NCI-H1417 treated with DMSO at 0.1 percent for 48 hours (cell line): ENCODE measurements around the gene SPATA13.
"Not testable (repeated sequence)": the region's sequence is repeated elsewhere in the genome, so short reads cannot be mapped to it uniquely, and the experiment has no call there.

Source experiments
- DNase-seq: peaks from one replicate; lab custom pipeline; 2025; lab: John Stamatoyannopoulos, UW

SPATA13 gene

DNA sequence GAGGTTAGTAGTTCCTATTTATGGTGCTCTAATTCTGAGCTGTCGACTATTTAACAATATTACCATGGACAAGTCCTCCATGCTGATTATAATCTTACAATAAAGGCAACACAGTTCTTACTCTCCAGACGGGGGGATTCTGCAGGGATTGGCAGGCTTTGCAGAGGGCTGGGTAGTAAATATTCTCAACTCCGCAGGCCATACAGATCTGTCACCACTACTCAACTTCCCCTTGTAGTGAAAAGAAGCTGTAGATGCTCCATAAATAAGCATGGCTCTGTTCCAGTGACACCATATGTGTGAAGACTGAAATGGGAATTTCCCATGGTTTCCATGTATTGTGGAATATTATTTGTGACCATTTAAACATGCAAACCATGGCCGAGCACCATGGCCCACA, 158.4 kb downstream of the SPATA13 start:
- DNase-seq: not testable (repeated sequence)

DNA sequence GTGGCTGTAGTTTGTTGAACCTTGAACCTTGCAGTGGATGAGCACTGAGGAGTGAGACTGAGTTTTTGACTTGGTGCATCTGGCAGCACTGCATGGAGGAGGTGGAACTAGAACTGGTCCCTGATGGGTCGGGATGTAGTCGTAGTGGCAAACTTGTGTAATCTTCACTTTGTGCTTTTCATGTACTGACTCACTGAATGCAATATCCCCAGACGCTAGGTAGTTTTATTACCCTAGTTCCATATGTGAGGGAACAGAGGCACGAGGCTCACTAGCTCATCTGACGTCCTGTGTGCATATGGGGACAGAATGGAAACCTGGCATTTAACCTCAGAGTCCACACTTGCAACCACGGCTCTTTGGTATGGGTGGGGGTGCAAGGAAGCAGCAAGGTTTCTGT, 159.1 kb downstream of the SPATA13 start:
- not testable (repeated sequence) for DNase-seq

DNA sequence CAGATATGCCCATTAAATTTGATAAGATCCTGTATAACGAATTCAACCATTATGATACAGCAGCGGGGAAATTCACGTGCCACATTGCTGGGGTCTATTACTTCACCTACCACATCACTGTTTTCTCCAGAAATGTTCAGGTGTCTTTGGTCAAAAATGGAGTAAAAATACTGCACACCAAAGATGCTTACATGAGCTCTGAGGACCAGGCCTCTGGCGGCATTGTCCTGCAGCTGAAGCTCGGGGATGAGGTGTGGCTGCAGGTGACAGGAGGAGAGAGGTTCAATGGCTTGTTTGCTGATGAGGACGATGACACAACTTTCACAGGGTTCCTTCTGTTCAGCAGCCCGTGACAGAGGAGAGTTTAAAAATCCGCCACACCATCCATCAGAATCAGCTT, 160.9 kb downstream of the SPATA13 start:
- not testable (repeated sequence) for DNase-seq

DNA sequence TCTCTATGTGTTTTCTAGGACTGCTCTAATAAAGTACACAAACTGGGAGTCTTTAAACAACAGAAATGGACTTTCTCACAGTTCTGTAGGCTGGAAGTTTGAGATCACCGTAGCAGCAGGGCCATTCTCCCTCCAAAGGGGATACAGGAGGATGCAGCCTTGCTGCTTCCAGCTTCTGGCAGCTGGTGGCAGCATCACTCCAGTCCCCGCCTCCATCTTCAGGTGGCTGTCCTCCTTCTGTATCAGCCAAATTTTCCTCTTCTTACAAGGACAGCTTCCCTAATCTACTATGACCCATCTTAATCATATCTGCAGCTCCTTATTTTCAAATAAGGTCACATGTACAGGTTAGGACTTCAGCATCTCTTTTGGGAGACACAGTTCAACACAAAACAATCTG, 161.9 kb downstream of the SPATA13 start:
- DNase-seq: not testable (repeated sequence)

DNA sequence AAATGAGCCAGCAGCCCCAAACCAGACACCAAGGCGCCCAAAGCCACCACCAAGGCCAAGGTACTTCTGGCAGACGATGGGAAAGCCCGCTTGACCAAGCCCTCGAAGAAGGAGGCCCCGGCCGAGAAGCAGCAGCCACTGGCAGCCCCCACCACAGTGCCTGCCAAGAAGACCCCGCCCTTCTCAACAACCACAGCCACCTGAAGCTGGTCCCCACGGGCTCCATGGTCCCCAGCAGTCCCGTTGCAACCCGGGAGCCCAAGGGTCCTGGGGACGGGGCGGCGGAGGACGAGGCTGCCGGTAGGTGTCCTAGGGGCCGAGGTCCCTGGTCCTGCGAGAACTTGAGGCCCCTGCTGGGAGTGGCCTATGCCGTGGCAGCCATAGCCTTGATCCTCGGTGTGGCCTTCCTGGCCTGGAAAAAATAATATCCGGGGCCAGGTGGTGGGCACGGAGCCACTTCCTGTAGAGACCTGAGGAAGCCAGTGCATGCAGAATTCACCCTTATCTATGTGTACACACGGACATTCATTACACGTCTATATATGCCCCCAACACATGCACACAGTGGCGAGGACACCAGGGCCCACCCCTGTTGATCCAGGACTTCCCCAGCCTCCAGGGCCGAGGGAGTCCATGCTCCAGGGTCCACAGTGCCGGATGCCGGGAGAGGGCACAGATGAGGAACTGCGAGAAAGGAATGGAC, 162.7 kb downstream of the SPATA13 start:
- DNase-seq: no peak

DNA sequence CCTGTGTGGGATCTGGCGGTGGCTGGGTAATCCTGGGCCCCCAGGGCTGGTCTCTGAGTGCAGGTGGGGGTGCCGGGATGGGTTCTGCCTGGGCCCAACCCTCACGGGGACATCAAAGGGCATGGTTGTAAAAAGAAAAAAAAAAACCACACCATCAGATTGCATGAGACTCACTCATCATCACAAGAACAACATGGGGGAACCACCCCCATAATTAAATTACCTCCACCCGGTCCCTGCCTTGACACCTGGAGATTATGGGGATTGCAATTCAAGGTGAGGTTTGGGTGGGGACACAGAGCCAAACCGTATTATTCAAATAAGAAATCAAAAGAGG, 163.2 kb downstream of the SPATA13 start:
- no peak for DNase-seq

DNA sequence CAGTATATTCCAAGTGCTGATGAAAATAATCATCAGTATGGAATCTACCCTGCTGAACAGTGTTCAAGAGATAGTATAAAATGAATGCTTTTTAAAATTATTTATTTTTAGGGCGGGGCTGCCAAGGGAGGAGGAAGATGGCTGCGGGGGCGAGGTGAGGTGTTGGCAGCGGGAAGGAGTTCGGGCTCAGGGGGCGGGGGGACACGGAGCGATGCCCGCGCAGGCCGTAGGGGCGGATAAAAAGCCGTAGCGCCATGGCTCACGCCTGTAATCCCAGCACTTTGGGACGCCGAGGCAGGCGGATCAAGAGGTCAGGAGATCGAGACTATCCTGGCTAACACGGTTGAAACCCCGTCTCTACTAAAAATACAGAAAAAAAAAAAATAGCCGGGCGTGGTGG, 167.1 kb downstream of the SPATA13 start:
- DNase-seq: not testable (repeated sequence)

DNA sequence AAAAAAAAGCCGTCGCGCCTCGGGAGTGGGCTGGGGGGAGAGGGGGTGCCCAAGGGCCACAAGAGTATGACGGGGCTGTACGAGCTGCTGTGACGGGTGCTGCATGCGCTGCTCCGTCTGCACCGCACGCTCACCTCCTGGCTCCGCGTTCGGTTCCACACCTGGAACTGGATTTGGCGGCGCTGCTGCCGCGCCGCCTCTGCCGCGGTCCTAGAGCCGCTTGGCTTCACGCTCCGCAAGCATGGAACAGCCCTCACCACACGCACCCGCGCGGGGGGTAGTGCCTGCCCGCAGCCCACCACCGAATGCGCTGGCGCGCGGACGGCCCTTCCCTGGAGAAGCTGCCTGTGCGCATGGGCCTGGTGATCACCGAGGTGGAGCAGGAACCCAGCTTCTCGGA, 167.6 kb downstream of the SPATA13 start:
- DNase-seq: no peak

DNA sequence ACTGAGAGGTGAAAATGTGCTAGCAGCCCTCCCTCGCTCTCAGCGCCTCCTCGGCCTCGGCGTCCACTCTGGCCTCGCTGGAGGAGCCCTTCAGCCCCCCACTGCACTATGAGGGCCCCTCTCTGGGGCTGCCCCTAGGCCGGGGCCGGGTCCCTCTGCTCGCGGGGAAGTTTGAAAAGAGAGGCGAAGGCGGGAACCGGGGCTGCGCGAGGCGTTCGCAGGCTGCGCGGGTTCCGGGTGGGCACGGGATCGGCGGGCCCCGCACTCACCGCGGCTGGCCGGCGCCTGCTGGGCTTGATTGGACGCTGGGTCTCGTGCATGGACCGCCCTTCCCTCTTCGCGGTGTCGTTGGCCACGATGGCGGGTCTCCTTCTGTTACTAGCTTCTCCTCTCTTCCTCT, 178.2 kb downstream of the SPATA13 start:
- no peak for DNase-seq

DNA sequence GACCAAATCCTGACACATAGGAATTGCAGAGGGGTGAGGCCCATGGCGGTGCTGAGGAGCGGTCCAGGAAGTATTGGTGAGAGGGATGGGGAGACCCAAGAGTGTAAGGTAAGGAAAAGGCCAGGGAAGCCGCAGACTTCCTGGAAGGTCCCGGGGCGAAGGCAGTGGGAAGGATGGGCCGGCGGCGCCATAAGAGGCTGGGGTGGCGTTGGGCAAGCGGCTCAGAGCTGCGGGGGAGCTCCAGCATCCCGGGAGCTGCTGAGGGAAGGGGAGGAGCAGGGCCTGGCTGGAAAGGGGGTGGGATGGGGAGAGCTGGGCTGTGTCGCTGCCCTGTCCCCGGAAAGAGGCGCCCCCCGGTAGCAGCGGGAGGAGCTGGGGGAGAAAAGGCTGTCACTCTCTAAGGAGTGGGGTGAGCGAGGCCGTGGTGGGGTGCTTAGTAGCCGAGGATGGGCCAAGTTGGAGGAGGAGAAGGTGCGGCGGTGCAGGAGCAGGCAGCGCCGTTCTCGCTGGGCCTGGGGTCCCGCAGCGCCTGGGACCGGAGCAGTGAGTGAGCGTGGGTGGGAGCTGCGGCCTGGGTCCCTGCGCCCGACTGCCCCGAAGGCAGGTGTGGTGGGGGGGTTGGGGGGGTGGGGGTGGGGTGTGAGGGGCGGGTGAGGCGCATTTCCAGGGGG, 179.6 kb downstream of the SPATA13 start:
- no peak for DNase-seq

DNA sequence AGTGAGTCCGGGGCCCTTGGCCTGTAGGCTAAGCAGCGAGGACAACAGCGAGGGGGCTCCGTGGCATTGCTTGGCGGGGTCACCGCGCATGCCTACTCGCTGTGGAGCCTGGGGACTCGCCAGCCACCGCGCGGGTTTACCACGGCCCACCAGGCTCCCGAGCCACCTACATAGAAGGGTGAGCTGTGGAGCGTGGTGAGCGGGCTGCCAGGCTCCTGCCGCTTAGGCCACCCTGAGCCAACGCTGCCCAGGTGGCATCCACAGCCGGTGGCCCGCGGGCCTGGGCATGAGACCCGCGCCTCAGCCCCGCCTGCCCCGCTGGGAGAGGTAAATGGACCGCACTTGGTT, 180.1 kb downstream of the SPATA13 start:
- DNase-seq: no peak

DNA sequence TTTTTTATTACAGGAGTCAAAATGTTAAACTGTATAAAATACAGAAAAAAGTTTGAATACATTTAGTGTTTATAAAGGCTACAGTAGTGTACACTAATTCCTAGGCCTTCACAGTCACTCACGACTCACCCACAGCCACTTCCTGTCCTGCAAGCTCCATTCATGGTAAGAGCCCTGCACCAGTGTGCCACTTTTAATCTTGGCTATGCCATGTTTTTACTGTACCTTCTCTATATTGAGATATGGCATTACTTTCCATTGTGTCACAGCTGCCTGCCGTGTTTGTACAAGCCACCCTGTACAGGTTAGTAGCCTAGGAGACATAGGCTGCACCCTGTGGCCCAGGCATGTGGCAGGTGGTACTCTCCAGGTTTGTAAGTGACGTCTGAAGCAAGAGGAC, 180.9 kb downstream of the SPATA13 start:
- no peak for DNase-seq

DNA sequence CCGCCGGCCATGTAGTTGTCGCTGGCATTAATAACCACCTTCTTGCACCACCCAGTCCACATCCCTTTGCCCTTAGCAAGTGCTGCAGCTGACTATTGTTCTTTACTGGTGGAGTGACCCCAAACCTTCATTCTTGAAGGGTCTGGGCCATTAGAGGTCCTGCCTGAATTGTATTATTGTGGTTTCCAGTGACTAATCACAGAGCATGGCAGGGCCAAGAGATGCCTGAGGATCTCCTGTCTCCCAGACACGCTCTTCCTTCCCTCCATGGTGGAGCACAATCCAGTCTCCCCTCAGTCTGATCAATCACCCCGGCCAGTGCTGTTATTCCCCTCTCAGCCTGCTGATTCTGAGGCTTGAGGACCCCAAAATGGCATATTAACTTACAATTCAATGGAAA, 187.9 kb downstream of the SPATA13 start:
- DNase-seq: no peak

DNA sequence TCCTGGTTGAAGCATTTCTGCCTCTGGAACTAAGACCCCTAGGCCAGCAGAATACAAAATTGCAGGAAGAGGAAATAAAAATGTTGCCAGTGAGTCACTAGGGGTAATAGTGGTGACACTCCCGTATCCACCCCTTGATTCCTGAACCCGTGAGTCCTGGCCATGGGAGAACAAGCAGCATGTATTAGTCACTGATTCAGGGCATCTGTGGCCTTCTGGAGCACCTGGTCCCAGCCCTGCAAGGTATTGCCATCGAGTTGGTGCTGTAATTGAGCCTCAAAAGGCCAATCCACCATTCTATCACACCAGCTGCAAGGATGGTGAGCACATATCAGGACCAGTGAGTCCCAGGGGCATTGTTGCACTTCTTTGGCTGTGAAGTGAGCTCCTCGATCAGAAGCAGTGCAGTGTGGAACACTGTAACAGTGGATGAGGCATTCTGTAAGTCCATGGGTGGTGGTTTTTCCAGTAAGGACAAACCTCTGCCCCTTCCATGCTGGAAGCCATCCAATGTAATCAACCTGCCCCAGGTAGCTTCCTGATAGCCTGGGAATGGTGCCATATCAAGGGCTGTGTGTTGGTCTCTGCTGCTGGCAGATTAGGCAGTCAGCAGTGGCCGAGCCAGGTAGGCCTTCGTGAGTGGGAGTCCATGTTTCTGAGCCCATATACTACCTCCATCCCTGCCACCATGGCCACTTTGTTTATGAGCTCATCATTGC, 188.4 kb downstream of the SPATA13 start:
- DNase-seq: no peak

DNA sequence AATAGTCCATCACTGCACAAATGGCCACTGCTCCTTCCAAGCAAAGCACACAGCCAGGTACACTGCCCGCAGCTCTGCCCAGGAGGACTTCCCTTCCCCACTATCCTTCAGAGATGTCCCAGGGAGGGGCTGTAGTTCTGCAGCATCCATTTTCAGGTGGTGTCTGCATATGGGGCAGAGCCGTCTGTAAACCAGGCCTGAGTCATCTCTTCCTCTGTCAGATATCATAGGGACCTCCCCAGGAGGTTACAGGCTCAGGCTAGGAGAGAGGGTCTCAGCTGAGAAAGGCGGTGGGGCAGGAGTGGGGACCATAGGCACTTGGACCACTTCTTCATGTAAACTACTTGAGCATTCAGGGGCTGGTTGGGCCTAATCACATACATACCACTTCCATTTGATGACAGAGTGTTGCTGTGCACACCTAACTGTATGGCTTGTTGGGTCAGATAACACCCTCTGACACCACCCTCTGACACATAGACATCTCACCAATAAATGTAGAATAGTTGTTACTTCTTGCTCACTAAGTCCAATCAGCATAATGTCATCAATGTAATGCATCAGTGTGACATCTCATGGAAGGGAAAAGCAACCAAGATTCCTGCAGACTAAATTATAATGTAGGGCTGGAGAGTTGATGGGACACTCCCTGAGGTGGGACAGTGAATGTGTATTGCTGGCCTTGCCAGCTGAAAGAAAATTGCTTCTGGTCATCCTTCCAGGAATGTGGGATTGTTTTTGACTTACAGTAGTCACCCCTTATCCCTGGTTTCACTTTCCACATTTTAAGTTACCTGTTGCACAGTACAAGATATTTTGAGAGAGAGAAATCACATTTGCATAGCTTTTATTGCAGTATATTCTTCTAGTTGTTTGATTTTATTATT, 189.5 kb downstream of the SPATA13 start:
- not testable (repeated sequence) for DNase-seq

DNA sequence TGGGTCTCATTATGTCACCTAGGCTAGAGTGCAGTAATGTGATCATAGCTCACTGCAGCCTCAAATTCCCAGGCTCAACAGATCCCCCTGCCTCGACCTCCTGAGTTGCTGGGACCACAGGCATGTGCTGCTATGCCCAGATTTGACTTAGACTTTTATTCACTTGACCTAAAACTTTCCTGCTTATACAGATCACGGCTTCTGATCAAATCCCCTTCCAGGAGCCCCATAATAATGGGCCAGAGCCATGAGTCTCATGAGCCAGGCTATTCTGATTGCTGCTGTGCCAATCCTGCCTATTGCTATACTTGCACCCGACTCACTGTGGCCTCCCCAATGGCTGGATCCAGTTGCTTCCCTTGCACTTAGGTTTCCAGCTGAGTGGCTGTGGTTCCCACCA, 190.9 kb downstream of the SPATA13 start:
- DNase-seq: no peak

DNA sequence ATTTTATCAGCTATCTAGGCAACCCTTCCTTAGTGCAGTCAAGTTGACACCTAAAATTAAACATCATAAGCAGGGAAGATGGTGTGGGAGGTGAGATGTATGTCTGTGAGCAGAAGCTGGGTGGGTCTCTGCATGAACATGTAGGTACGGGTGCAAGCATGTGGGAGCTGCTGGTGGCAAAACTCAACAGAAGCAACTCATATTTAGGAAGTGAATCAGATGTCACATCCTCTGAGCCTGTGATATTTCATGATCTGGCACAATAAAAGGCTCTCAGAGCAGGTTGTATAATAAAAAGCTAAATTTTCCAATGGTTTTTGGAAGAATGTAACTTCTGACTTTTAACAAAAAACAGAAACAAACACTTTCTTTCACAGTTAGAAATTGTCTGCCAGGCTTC, 193.2 kb downstream of the SPATA13 start:
- no peak for DNase-seq

DNA sequence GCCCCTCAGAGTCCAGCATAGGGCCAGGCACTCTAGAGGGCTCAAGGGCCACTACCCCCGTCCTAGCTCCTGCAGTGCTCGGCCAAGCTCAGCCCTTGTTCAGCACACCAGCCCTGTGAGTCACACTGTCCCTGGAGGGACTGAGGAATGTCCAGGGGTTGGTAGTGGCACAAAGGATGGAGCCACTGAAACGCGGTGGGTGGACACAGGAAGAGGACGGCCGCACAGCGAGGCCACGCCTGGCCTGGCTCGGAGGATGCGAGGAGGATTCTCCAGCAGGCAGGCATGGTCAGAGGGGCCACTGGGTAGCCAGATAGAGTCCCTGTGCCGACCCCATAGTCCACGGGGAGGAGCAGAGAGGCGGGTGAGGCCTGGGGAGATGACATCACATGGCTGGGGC, 194.6 kb downstream of the SPATA13 start:
- DNase-seq: no peak

DNA sequence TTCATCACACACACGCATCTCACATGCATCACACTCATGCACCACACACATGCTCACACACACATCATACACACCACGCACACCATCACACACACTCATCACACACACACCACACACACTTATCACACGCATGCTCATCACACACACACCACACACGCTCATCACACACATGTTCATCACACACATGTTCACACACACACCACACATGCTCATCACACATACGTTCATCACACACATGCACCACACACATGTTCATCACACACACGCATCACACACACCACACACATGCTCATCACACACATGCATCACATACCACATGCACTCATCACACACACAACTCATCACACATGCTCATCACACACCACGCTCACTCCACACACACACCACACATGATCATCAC, 195.8 kb downstream of the SPATA13 start:
- no peak for DNase-seq
